GM13976 (cell line): ENCODE results near the gene FRYL.

Experiments
- DNase-seq: peaks from one replicate; pipeline ENCODE4 v3.0.0; 2012; ENCODE audit warnings: low spot score
- CTCF ChIP-seq: IDR thresholded peaks from 2 replicates; pipeline ENCODE4 v1.5.1; 2012; ENCODE audit warnings: borderline replicate concordance, mild to moderate bottlenecking; ENCODE audit not compliant: insufficient read depth; ENCODE audit errors: extremely low read depth, missing control alignments, control extremely low read depth
- in situ Hi-C: fragments of 300-500 bp; cut with MboI; formaldehyde crosslinking; loops from one replicate; pipeline ENCODE4 v1.12.0; 2022; ENCODE audit warnings: low sequenced_read_pairs, mixed read lengths, inconsistent platforms; ENCODE audit not compliant: unreplicated experiment

The FRYL gene

GRCh38 chr4:48566034-48566384 lies 214.1 kb downstream of the FRYL start:
- TF ChIP-seq CTCF: no peak
- DNase-seq: no peak
- in situ Hi-C loops: loop anchor here (25.0 kb wide), 1 partner anchor 396 kb away; no protein-coding TSS in a partner anchor

GRCh38 chr4:48565362-48566033 lies 214.6 kb downstream of the FRYL start:
- in situ Hi-C loops: loop anchor here (25.0 kb wide), 1 partner anchor 397 kb away; no protein-coding TSS in a partner anchor
- DNase-seq: no peak
- no peak for TF ChIP-seq CTCF

- no peak for DNase-seq
- in situ Hi-C loops: loop anchor here (25.0 kb wide), 1 partner anchor 398 kb away; no protein-coding TSS in a partner anchor
- TF ChIP-seq CTCF: no peak
Measured at GRCh38 chr4:48564151-48564550, 215.9 kb downstream of the FRYL start.

GRCh38 chr4:48558819-48559218 lies 221.3 kb downstream of the FRYL start:
- in situ Hi-C loops: loop anchor here (25.0 kb wide), 1 partner anchor 403 kb away; no protein-coding TSS in a partner anchor
- TF ChIP-seq CTCF: no peak
- no peak for DNase-seq

GRCh38 chr4:48558026-48558425 lies 222.1 kb downstream of the FRYL start:
- no peak for TF ChIP-seq CTCF
- no peak for DNase-seq
- in situ Hi-C loops: loop anchor here (25.0 kb wide), 1 partner anchor 404 kb away; no protein-coding TSS in a partner anchor

GRCh38 chr4:48557478-48557877 lies 222.6 kb downstream of the FRYL start:
- in situ Hi-C loops: loop anchor here (25.0 kb wide), 1 partner anchor 405 kb away; no protein-coding TSS in a partner anchor
- DNase-seq: no peak
- no peak for TF ChIP-seq CTCF
